DMS53 (cell line): ENCODE data around the gene TSPAN9.
A peak's percentile ranks its signal among the peaks of the same experiment; 100 is the strongest.

ENCODE experiments used
- DNase-seq: peaks from one replicate; lab custom pipeline; 2025; lab: John Stamatoyannopoulos, UW

TSPAN9 gene

DNA sequence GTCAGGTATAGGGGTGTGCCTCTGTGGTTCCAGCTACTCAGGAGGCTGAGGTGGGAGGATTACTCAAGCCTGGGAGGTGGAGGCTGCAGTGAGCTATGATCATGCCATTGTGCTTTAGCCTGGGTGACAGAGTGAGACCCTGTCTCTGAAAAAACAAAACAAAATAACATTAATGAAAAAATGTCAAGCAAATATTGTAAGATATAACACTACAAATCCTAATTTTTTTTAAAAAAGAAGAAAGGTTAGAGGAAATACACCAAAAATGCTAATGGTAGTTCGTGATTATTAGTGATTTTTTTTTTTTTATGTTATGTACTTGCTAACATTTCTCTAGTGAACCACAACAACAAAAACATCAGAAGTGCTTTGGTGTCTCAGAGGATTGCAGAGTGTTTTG lies 47.7 kb downstream of the TSPAN9 start:
- DNase-seq, result no peak

DNA sequence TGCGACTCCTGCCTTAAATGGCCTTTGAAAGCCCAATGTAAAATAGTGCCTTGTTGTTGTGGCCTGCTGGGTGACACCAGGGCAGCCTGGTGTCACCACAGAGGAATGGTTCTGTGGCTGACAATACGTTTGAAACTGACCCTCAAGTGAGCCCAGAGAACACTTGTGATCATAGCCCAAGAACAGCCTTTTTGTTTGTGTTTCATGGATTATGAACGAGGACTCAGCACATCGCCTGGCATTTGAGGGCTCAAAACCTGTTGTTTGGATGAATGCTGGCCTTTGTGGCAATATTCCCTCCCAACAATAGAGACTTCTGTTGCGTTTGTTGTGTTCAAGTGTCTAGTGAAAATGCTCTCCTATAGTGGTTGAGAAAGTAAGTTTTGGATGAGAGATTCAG lies 48.5 kb downstream of the TSPAN9 start:
- no peak for DNase-seq

DNA sequence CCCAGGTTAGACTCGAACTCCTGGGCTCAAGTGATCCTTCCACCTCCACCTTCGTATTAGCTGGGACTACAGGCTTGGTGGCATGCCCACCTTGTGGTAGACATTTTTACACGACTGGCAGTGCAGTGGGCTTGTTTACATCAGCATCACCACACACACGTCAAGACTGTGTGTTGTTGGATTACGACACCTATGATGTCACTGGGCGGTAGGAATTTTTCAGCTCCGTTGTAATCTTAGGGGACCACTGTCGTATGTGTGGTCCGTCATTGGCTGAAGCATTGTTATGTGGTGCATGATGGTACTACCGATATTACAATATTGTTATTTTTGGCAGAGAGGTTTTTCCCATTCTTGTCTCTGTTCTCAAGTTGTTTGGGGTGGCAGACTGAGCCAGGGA lies 50.7 kb downstream of the TSPAN9 start:
- no peak for DNase-seq

DNA sequence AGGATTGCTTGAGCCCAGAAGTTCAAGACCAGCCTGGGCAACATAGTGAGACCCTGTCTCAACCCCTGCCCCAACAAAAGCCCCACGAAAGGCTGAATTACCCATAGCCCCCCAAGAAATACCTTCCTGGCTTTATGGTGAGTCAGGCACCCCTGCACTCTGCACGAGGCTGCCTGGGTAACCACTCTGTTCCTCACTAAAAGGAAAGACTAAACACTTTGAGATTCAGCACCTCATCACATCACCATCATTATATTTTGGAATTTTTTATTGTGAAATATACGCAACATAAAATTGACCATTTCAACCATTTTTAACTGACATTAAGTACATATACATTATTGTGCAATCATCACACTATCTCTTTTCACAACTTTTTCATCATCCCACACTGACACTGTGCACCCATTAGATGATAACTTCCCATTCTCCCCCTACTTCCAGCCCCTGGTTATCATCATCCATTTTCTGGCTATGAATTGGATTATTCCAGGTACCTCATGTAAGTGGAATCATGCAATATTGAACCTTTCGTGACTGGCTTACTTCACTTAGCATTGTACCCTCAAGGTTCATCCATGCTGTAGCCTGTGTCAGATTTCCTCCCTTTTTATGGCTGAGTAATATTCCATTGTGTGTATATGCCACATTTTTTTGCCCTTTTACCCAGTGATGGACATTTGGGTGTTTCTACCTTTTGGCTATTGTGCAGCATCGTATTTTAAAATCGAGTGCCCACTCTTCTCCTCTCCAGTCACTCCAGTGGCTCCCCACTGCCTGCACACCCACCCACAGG lies 51.5 kb downstream of the TSPAN9 start:
- DNase-seq, result no peak

DNA sequence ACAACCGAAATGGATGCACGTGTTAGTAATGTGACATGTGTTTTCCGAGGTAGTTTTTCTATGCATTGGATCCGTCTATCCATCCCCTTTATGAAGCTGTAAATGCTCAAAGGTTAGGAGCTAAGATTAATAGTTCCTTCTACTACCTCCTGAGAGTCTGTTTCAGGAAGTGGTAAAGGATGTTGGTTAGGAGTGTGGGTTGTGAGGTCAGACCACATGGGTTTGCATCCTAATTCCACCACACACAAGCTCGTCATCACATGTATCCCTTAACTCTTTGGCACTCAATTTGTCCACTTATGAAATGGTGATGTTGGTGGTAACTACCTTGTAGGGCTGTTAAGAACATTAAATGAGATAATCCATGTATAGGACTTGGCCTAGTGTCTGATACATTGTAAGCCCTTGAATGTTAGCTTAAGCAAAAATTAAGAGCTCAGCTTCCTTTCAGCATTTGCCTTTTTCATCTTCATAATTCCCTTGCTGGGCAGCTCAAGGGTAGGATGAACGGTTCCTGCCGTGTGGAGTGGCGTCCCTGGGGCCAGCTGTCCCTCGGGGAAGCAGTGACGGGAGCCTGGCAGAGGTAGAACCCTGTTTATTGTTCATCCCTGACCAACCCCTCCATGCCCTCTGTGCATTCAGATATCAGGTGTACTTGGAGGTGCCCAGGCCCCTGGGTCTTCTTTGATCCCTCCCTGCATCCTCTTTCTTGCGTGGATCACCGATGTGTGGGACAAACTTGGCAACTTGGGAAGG lies 52.3 kb downstream of the TSPAN9 start:
- no peak for DNase-seq

DNA sequence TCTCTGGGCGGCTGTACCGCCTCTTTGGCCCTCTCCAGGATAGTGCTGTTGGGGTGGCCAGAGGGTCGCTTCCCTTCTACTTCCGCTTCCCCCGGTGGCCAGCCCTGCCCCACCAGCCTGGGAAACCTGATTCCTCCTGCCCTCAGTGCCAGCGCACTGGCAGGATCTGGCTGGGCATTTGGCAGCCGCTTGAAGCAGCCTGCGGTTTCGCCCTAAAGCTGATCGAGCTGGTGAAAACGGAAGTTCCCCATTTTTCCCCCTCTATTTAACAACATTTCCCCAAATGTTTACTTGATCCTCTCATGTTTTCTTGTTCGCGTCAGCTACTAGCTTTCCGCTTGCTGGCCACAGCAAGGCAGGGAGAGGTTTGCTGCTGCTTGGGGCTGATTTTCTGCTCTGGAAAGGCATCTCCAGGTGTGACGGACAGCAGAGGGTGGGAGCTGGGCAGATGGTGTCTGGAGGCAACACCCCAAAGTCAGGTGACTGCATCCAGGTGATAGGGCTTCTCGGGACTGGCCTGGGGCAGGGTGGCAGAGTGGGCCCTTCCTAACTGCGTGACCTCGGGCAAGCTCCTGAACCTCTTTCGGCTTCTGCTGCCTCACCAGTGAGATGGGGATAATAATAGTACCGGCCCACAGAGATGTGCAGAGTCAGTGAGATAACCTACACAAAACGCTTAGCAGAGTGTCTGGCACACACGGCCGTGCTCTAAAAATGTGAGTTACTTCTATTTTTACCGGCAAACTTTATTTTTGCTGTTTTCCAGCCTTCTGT lies 53.1 kb downstream of the TSPAN9 start:
- DNase-seq, result no peak

DNA sequence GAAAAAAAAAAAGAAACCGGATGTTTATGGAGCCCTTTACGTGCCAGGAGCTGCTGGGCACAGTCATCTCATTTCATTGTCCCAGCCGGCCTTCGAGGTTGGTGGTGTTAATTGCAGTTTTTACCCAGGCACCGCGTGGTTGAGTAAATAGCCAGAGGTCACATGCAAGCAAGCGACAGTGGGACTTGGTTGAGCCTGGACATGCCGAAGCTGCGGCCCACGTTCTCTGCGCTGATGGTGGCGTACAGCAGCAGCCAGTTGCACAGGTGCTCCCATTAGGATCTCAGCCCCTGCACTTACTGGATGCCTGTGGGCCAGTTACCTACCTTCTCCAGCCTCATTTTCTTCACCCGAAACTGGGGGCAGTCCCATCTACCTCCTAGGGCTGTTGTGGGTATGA lies 54.0 kb downstream of the TSPAN9 start:
- DNase-seq, result no peak

DNA sequence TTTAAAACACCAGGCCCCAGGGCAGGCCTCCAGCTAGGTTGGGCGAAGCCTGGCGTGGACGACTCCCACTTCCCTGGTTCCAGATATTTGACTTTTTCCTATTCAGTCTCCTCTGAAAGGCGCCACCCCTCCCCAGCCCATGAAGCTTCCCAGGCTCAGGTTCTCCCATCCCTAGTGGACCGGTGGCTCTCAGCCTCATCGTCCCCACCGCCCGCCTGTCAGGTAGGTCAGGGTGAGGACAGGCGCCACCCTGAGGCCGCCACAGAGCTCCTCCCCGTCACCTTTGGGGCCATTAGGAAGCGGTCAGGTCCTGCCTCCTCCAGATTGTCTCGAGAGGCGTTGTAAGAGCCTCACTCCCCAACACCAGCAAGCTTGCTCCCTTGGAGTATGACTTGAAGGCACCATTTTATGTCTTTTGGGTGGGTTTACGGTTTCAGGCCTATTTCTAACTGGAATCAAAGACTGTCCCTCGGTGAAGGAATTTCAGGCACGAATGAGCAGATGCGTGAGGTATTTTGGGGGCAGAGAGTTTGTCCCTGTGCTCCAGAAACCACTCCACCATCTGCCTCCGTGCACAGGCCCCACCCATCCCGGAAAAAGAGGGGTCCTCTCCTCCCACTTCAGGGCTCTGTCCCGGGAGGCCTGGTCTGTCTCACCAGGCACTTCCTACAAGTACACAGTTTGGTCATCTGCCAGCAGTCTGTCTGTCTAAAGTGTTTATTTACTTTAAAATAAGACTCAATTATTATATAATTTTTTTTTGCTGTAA lies 55.6 kb downstream of the TSPAN9 start:
- peak; percentile 32 for DNase-seq

DNA sequence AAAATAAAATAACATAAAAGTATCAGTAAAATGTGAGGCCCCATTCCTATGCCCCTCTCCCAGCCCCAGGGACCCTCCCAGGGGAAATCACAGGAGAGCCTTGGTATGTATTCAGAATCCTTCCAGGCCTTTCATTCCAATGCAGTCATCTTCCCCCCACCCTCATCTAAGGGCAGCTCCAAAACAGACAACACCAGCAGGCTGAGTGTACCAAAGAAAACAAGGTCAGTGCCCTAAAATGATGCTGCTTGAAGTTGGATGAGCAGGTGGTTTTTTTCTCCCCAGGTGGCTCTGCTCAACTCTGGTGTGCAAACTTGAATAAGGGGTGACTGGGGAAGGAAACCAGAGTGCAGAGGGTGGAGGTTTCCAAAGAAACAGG lies 56.2 kb downstream of the TSPAN9 start:
- no peak for DNase-seq

DNA sequence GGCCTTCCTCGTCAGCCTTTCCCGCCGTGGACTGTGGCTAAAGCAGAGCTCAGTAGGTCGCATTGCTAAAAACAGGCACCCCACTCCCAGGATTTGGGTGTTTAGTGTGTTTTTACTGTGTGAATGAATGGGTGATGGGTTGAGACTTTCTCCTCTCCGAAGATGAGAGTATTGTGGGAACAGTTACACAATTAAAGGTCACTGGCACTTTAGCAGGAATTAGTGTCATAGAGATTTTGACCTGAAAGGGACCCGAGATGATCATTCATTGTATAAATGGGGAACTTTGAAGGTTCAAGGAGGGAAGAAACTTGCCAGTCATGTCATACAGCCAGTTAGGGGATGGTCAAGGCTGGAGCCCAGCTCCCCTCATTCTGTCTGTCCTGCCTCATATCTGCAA lies 56.9 kb downstream of the TSPAN9 start:
- DNase-seq, result no peak

DNA sequence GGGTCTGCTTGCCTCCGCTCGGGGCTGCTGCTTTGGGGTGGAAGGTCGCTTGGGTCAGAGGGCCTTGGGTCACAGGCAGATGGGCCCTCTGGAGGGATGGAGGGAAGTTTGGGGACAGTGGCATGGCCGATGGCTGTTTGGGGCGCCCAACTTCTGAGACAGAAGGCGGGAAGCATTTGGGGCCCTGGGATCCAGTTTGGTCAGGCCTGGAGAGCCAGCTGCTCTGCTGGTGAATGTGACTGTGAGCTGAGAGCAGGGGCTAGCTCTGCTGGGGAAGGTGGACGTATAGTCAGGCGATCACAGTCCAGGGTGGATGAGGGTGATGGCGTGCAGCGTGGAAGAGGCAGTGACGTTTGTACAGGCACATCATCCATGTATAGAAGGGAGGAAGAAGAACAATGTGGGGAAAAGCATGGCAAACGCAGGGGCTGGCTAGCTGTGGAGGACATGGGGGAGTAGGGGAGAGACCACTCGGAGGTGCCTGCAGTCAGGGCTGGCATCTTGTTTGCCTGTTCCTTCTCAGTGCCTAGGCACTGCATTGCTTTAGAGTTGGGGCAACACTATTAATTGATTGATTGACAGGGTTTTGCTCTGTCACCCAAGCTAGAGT lies 57.5 kb downstream of the TSPAN9 start:
- no peak for DNase-seq

DNA sequence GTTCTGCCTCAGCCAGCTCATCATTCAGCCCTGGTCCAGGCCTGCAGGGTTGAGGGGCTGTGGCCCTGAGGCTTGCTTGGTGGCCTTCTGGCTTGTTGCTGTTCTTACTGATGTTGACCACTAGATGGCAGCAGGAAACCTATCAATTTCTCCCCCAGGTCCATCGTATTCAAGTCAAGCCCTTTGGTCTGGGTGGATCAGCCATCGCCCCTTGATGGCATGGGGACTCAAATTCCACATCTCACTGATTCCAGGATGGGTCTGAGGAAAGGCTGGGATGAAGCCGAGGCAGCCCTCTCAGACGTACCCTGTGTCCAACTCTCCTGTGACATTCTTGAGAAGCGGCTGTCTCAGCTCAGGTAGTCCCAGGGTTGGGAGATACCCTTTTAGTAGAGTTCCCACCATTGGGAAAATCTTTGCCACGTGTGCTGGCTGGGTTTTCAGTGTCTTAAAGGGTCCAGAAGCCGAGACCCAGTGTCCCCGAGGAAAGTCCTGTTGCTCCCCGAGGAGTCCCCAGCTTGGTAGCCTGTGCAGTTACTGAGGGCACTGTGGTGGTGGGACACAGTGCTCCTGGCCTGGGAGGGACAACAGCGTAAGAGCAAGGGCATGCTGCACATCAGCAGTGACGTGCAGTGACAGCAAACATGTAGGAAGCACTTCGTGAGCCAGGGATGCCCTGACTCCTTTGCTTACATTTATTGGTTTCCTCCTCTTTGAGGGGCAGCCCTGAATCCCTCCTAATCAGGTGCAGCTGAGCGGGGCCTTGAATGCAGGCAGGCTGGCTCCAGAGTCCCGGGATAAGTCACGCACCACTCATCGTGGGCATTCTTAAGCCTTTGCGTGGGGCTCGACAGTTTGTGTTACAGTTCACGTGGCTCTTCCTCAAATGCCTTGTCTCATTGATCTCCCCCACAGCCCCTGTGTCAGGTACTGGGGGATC lies 58.6 kb downstream of the TSPAN9 start:
- peak; percentile 91 for DNase-seq

DNA sequence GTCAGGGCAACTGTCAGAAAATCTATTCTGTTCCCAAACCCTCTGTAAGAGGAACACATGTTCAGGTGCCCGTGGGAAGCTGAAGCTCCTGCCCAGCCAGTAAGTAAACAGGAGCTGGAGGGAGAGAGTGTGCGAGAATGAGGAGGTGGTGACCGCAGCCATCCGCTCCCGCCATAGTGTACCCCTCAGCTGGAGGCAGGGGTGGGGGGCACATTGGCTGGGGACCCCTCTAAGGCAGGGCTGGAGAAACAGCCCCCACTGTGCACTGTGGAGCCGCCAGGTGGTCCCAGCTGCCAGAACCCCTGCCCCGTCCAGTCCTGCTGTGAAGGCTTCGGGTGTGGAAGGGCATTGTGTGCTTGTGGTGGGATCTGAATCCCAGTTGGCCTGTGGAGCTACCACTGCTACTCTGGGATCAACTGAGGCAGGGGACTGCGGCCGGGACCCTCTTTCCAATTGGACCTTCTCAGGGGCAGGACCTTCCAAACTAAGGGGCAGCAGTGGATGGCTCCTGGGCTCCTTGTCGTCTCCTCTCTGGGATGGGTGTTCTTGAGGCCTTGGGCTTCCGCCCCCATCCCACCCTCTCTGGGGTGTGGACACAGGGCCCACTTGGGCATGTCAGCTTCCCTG lies 59.6 kb downstream of the TSPAN9 start:
- DNase-seq, result no peak

DNA sequence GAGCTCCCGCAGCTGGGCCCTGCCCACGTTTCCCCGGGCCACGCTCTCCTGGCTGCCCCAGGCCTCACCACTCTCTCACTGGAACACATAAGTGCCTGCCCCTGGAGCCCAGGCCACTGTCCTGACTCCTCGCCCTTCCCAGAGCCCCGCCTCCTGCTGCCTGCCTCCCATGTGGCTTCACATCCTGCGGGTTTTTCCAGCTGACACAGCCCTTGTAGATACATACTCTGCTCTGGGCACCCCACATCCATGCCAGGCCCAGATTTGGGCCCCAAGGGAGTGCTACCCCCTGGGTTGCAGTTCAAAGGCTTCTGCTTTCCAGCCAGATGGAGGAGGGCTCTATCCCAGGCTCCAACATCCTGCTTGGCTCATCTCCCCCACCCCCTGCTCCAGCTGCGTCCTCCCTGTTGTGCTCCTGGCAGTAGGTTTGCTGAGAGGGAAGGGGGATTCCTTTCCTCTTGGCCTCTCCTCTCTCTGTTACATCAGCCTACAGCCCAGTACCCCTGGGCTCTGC lies 60.1 kb downstream of the TSPAN9 start:
- peak; percentile 62 for DNase-seq

DNA sequence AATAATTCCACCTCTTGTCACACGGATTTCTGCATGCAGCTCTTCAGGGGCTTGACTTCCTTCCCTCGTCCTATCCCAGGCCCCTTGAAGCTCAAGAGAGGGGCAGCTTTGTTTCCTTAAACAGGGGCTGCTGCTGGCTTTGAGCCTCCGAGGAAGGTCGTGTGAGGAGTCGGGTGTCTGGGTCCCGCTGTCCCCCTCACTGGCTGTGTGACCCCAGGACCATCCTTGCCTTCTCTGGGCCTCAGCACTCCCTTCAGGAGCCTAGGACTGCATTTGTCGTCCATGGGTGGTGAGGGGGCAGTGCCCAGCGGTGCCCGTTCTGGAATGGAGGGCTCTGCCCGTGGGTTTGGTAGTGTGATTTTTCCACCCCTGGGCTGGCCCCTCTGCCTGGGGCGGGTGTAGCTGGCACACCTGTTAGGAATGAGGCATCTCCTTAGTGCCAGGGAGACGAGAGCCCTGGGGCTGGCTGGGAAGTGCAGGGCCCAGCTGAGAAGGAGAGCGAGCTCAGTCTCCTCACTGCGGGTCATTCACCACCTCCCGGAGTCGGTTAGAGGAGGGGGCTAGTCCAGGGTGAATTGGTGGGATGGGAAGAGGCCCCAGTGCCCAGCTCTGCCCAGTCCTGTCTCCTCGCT lies 60.8 kb downstream of the TSPAN9 start:
- no peak for DNase-seq

DNA sequence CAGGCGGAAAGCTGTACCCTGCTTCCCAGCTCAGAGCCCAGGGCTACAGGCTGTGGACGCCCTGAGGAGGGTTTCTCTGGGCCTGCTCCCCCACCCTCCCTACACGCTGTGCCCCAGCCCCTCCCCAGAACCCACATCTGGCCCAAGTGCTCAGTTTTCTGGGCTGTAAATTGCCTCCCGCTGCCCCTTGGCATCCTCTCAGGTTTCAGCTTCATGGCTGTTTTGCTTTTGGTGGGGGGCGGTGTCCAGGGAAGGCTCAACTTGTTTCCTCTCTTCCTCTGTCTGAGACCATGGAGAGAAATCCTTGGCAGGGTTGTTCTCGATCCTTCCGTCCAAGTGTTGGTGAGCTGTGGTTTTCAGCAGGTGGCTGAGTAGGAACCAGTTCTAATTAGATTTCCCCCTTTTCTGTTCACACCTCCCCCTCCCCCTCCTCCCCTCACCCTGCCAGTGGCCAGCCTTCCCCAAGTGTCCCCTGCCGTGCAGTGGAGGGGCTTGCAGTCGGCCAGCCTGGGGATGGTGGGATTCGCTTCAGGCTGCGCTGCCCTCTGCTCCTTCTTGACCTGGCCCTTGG lies 61.8 kb downstream of the TSPAN9 start:
- DNase-seq, result no peak

DNA sequence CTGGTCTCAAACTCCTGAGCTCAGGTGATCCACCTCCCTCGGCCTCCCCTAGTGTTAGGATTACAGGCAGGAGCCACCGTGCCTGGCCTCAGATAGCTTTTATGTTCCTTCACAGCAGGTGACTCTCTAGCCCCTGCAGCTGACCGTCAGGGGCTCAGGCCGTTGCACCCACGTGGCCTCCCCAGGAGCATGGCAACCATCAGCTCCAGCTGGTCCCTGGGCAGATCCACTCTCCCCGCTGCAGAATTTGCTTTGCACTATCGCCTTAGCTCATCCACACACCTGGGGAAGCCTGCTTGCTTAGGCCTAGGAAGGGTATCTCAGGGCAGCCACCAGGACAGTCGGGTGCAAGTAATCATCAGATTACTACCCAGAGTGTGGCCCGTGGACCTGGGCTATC lies 62.6 kb downstream of the TSPAN9 start:
- no peak for DNase-seq

DNA sequence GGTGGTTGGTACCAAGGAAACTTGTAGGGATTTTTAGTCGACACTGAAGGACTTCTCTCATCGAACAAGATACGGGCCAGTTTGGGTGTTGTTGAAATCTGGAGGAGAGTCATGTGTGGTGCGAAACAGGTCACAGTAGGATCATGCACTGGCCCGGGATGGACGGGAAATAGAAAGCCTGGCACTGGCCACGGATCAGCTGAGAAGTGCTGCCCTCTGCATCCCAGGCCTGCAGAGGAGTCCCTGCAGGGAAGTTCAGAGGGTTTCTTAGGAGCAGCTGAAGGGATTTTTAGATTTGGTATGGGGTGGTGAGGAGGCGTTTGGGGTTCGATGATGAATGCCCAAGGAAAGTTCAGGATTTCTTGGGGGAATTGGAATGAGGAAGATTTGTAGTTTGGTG lies 63.1 kb downstream of the TSPAN9 start:
- no peak for DNase-seq
